Esophagus (tissue), 2 donors: Measurements from ENCODE around the gene TET1. TPM values are rescaled to one million over a fixed set of nuclear protein-coding genes. Genes with fewer than 3 reads are reported as not detected.

Experiments
- H3K27ac ChIP-seq, 2 donors: one replicate each; pipeline ENCODE4 v1.5.1; 2013; ENCODE audit warnings: low read depth in 2 of 2, mild to moderate bottlenecking in 2 of 2, inconsistent platforms in 1 of 2, low read length in 1 of 2, moderate library complexity in 1 of 2
- H3K27me3 ChIP-seq, 2 donors: one replicate each; pipeline ENCODE4 v1.6.1; 2013; ENCODE audit warnings: low read length in 2 of 2, control low read depth in 1 of 2, mild to moderate bottlenecking in 1 of 2; ENCODE audit not compliant: insufficient read depth in 2 of 2, control insufficient read depth in 1 of 2
- H3K36me3 ChIP-seq, 2 donors: one replicate each; pipeline ENCODE4 v1.6.1; 2013; ENCODE audit warnings: low read length in 1 of 2; ENCODE audit not compliant: control insufficient read depth in 2 of 2, insufficient read depth in 2 of 2
- H3K4me1 ChIP-seq, 2 donors: one replicate each; pipeline ENCODE4 v1.6.1; 2013; ENCODE audit warnings: low read length in 1 of 2; ENCODE audit not compliant: control insufficient read depth in 2 of 2, insufficient read depth in 2 of 2
- H3K4me3 ChIP-seq, 2 donors: one replicate each; pipeline ENCODE4 v1.5.1; 2013; ENCODE audit warnings: low read length in 2 of 2, mild to moderate bottlenecking in 2 of 2, low read depth in 1 of 2, moderate library complexity in 1 of 2
- H3K9me3 ChIP-seq, 2 donors: one replicate each; pipeline ENCODE4 v1.6.1; 2013; ENCODE audit warnings: mild to moderate bottlenecking in 2 of 2, low read depth in 1 of 2, low read length in 1 of 2, moderate library complexity in 1 of 2; ENCODE audit not compliant: control insufficient read depth in 2 of 2, insufficient read depth in 1 of 2
- WGBS, 2 donors: extraction: QIAGEN DNeasy Blood & Tissue Kit; methylation state at CpG; one replicate each; pipeline ENCODE4 v1.1.7; 2013; 5-methylcytosine and 5-hydroxymethylcytosine counted together
- polyA plus RNA-seq, 2 donors: library from polyadenylated mRNA; stranded (reverse); fragments of 200-250 nt; gene quantifications; one replicate each; pipeline ENCODE4 v1.2.3, GENCODE V29; 2013
- donor health status: healthy with polysubstance abuse.
- donor health status: Bipolar disorder and iron deficiency.

The TET1 gene
- polyA plus RNA-seq, 2 donors = 0.05 to 0.16 TPM

DNA sequence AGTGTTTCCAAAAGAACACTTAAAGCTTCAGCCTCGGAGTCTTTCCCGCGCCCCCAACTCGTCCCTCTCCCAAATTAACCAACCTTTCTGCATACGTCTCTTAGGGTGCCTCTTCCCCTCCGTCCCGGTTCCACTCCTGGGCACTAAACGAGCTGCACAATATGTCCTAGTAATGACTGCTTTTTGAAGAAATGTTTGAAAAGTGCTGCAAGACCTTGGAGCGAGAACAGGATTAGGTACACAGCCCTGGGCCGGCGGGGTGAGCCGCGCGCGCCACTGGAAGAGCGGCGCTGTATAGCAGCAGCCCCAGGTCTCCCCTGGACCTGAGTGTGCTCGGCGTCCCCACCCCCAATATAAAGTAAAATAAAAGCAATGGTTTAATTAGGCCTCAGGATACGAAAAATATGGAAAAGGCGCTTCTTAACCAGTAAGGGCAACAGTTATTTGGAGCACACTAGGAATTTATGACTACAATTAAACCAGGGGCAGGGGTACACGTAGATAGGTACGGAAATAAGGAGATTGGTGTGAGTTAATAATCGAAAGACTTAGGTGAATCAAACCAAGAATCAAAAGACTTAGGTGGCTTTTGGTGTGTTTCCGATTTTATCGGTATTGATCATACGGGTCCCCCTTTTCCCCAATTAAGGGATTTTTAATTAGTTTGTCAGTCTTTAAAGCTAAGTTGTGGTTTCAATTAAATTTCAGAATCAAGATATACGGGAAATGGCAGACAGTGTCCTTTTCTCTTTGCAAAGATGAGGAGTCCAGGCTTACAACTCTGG, 1.9 kb downstream of the TET1 start:
- peak overlapping the region in 1 of 2 donors; percentile 69 for H3K4me3 ChIP-seq
- no peaks in the 10 kb centered on the region for H3K9me3 ChIP-seq
- H3K27ac ChIP-seq = peak overlapping the region in 1 of 2 donors; percentile 11
- H3K4me1 ChIP-seq = peaks cover 4 to 7% of the 10 kb centered on the region in 2 donors
- 50 to 53% methylated on average over 28 of the region's 28 CpGs for WGBS, 2 donors
- H3K27me3 ChIP-seq = no peaks in the 10 kb centered on the region
- no peaks in the 10 kb centered on the region for H3K36me3 ChIP-seq

DNA sequence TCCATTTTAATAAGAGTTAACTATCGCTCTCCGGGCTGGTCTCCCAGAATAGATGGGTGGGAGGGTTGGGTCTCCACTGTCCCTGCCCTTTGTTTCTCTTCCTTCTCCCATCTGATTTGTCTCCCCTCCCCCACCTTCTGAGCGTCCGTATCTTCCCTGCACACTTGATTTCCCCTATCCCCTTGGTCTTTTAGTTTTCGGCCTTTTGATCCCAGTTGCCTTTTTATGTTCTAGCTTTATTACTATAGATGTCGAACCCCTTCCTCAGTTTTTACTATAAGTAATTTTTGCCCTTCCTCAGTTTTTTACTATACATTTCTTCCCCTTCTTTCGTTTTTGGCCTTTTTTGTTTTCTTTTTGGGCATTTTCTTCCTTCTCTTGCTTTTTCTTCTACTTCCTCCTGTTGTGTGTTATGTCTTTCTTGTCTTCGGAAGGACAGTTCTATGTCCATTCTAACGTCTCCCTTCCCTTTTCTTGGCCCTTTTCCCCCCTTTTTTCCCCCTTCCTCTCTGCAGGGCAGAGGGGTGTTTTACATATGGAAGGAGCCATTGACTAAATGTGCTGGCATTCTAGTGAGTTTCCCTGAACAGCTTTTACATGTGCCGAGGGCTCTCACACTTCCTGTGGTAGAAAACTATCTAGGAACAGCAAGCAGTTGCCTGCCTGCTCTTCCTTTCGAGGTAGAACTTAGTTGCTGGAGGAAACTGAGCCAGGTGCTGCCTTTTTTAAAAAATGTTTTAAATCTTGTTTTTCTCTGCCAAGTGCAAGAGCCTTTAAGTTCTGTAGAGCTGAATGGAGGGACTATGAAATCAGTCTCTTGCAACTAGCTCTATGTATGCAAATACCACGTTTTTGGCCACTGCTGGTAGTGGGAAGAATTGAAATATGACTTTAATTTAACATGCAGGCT, 2.8 kb downstream of the TET1 start:
- 53 to 59% methylated on average over 12 of the region's 12 CpGs for WGBS, 2 donors
- H3K27me3 ChIP-seq = no peaks in the 10 kb centered on the region
- H3K4me1 ChIP-seq = peaks cover 4 to 7% of the 10 kb centered on the region in 2 donors
- no peaks in the 10 kb centered on the region for H3K9me3 ChIP-seq
- H3K36me3 ChIP-seq = no peaks in the 10 kb centered on the region
- no peak overlapping the region for H3K4me3 ChIP-seq
- peak overlapping the region in 1 of 2 donors; percentile 18 for H3K27ac ChIP-seq

DNA sequence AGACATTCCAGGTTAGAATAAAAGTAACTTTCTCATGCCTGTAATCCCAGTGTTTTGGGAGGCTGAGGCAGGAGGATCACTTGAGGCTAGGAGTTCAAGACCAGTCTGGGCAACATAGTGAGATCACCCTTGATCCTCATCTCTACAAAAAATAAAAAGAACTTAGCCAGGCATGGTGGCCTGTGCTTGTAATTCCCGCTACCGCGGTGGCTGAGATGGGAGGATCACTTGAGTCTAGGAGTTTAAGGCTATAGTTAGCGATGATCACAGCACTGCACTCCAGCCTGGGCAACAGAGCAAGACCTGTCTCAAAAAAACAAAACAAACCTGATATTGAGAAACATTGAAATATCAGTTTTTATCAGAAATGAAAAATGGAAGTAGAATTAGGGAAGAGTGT, 4.6 kb downstream of the TET1 start:
- no peaks in the 10 kb centered on the region for H3K9me3 ChIP-seq
- no peak overlapping the region for H3K4me3 ChIP-seq
- H3K27ac ChIP-seq = no peak overlapping the region
- no peaks in the 10 kb centered on the region for H3K27me3 ChIP-seq
- H3K4me1 ChIP-seq = peaks cover 4 to 7% of the 10 kb centered on the region in 2 donors
- H3K36me3 ChIP-seq = no peaks in the 10 kb centered on the region
- WGBS, 2 donors = 71 to 74% methylated on average over 4 of the region's 4 CpGs

DNA sequence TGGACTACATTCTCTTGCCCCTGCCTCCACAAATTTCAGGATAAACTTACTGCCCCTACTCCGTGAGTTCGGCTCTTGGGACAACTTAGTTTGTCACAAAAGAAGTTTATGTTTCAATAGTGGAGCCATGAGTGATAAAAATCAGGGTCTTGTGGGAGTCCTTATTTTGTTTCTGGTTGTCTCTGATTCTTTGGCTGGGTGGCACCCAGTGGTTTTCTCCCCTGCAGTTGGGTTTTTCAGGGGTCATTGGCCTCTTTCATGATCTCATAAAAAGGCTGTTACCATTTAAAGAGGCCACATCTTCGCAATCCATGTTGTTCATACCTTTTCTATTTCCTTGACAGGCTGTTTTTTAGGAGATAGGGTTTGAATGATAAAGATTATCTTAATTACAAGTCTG, 5.5 kb downstream of the TET1 start:
- Histone ChIP-seq H3K36me3 (no peaks in the 10 kb centered on the region), H3K4me1 (peaks cover 3 to 7% of the 10 kb centered on the region in 2 donors), H3K27me3 (no peaks in the 10 kb centered on the region), H3K27ac (no peak overlapping the region), H3K9me3 (no peaks in the 10 kb centered on the region), H3K4me3 (no peak overlapping the region)
- 88 to 93% methylated on average over 3 of the region's 3 CpGs for WGBS, 2 donors

DNA sequence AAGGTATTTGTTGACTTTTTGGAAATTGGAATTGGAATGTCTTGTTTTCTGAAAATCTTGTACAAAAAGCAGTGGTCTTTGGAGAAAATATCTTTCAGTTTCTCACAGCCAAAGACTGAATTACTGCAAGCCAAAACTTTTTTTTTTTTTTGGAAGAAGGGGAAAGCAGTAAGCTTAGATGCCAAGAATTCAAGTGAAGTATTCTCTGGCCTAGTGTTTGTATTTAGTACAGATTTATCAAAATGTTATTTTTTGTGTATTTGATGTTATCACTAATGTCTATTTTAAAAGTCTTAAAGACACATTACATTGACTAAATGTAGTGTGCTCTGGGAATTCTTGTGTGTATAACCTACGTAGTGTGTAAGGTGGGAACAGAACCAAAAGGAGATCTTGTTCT, 6.2 kb downstream of the TET1 start:
- H3K9me3 ChIP-seq = no peaks in the 10 kb centered on the region
- H3K36me3 ChIP-seq = no peaks in the 10 kb centered on the region
- no peak overlapping the region for H3K4me3 ChIP-seq
- H3K27me3 ChIP-seq = no peaks in the 10 kb centered on the region
- WGBS, 2 donors = 69 to 76% methylated on average over 1 of the region's 1 CpG
- H3K4me1 ChIP-seq = peaks cover 0 to 2% of the 10 kb centered on the region in 2 donors
- no peak overlapping the region for H3K27ac ChIP-seq

DNA sequence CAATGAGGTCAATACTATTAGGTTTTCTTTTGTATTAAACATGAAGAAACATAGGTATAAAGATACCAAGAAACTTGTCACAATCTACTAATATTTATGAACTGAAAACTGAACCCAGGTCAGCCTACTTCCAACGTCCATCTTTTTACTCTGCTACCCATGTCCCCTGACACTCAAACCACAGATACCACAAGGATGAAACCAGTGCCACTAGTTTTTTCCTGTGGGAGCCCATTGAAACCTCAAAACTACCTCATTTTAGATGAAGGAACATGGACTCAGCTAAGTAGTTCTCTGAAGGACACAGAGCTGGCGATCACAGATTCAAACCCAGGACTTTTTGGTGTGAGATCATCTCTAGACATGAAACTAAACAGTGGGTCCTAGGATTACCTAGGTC, 6.8 kb downstream of the TET1 start:
- 69% methylated on average over 2 of the region's 2 CpGs for WGBS, 2 donors
- H3K27ac ChIP-seq = no peak overlapping the region
- H3K4me1 ChIP-seq = peaks cover 0 to 4% of the 10 kb centered on the region in 2 donors
- H3K9me3 ChIP-seq = no peaks in the 10 kb centered on the region
- H3K27me3 ChIP-seq = no peaks in the 10 kb centered on the region
- H3K4me3 ChIP-seq = no peak overlapping the region
- no peaks in the 10 kb centered on the region for H3K36me3 ChIP-seq

DNA sequence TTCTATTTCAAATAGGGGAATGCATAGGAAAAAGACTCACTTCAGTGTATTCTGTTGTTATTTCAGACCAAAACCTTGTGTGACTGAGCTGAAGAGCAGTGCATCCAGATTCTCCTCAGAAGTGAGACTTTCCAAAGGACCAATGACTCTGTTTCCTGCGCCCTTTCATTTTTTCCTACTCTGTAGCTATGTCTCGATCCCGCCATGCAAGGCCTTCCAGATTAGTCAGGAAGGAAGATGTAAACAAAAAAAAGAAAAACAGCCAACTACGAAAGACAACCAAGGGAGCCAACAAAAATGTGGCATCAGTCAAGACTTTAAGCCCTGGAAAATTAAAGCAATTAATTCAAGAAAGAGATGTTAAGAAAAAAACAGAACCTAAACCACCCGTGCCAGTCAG, 12.0 kb downstream of the TET1 start:
- WGBS, 2 donors = 55 to 65% methylated on average over 5 of the region's 5 CpGs

DNA sequence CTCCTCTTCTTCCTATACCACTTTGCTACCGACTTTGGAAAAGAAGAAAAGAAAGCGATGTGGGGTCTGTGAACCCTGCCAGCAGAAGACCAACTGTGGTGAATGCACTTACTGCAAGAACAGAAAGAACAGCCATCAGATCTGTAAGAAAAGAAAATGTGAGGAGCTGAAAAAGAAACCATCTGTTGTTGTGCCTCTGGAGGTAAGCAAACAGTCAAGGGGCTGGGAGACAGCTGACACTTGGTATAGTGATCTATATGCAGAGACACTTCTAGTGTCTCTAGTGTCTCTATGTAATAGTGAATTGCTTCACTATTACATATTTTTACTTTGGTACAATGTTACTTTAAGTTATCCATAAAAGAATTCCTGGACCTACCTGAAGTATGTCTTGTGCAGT, 13.9 kb downstream of the TET1 start:
- no peaks in the 10 kb centered on the region for H3K27me3 ChIP-seq
- 88 to 89% methylated on average over 2 of the region's 2 CpGs for WGBS, 2 donors
- H3K4me3 ChIP-seq = no peak overlapping the region
- no peaks in the 10 kb centered on the region for H3K9me3 ChIP-seq
- no peak overlapping the region for H3K27ac ChIP-seq
- H3K4me1 ChIP-seq = peaks cover 0 to 4% of the 10 kb centered on the region in 2 donors
- no peaks in the 10 kb centered on the region for H3K36me3 ChIP-seq

More for the DNA sequence above, 12.0 kb downstream of the TET1 start:
- no peak overlapping the region for H3K4me3 ChIP-seq
- H3K36me3 ChIP-seq = no peaks in the 10 kb centered on the region
- peaks cover 0 to 4% of the 10 kb centered on the region in 2 donors for H3K4me1 ChIP-seq
- H3K9me3 ChIP-seq = no peaks in the 10 kb centered on the region
- H3K27me3 ChIP-seq = no peaks in the 10 kb centered on the region
- H3K27ac ChIP-seq = no peak overlapping the region

DNA sequence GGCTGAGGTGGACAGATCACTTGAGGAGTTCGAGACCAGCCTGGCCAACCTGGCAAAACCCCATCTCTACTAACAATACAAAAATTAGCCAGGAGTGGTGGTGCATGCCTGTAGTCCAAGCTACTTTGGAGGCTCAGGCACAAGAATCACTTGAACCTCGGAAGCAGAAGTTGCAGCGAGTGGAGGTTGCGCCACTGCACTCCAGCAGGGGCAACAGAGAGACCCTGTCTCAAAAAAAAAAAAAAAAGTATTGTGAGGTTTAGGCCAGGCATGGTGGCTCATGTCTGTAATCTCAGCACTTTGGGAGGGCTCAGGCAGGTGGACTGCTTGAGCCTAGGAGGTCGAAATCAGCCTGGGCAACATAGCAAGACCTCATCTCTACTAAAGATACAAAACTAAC, 16.0 kb downstream of the TET1 start:
- no peak overlapping the region for H3K27ac ChIP-seq
- no peaks in the 10 kb centered on the region for H3K36me3 ChIP-seq

More for the DNA sequence above, 16.0 kb downstream of the TET1 start:
- Histone ChIP-seq H3K27me3 (no peaks in the 10 kb centered on the region), H3K4me1 (peaks cover 0 to 4% of the 10 kb centered on the region in 2 donors), H3K4me3 (no peak overlapping the region), H3K9me3 (no peaks in the 10 kb centered on the region)
- 72 to 76% methylated on average over 5 of the region's 5 CpGs for WGBS, 2 donors
